ENCODE results near the gene SLC48A1. TPM values are rescaled to one million over a fixed set of nuclear protein-coding genes. Genes with fewer than 3 reads are reported as not detected.

Gene SLC48A1
- total RNA-seq, 2 donors from 2014 or later: 18.1 to 18.9 TPM

GRCh38 chr12:47742253-47742825, 30.7 kb upstream of the SLC48A1 start:
- DNase-seq: peak in 1 of 2 donors; percentile 69
- peak; percentile 47 for ATAC-seq
- intact Hi-C loops (cut with DNase I, micrococcal nuclease): no loop called here

GRCh38 chr12:47743311-47743860, 29.7 kb upstream of the SLC48A1 start:
- no peak for ATAC-seq
- intact Hi-C loops (cut with DNase I, micrococcal nuclease): no loop called here
- no peak for DNase-seq

GRCh38 chr12:47744005-47744651, 28.9 kb upstream of the SLC48A1 start:
- ATAC-seq (peak; percentile 76), DNase-seq (peak; percentile 69 to 85)
- intact Hi-C loops (cut with DNase I, micrococcal nuclease): no loop called here

GRCh38 chr12:47744778-47745436, 28.1 kb upstream of the SLC48A1 start:
- ATAC-seq: no peak
- no peak for DNase-seq
- intact Hi-C loops (cut with DNase I, micrococcal nuclease): no loop called here

GRCh38 chr12:47745485-47746041, 27.5 kb upstream of the SLC48A1 start:
- ATAC-seq (no peak), DNase-seq (no peak)
- intact Hi-C loops (cut with DNase I, micrococcal nuclease): no loop called here

GRCh38 chr12:47746073-47746472, 27.0 kb upstream of the SLC48A1 start:
- intact Hi-C loops (cut with DNase I, micrococcal nuclease): no loop called here
- no peak for ATAC-seq
- DNase-seq: no peak

- no peak for ATAC-seq
- intact Hi-C loops (cut with DNase I, micrococcal nuclease): no loop called here
- no peak for DNase-seq
These were observed 26.5 kb upstream of the SLC48A1 start for GRCh38 chr12:47746523-47746922.

GRCh38 chr12:47747126-47747525, 25.9 kb upstream of the SLC48A1 start:
- DNase-seq (no peak), ATAC-seq (peak; percentile 24)
- intact Hi-C loops (cut with DNase I, micrococcal nuclease): no loop called here

GRCh38 chr12:47747596-47748506, 25.2 kb upstream of the SLC48A1 start:
- ATAC-seq (no peak), DNase-seq (no peak)
- intact Hi-C loops (cut with DNase I, micrococcal nuclease): no loop called here

- DNase-seq (no peak), ATAC-seq (no peak)
- intact Hi-C loops (cut with DNase I, micrococcal nuclease): no loop called here
These were observed 24.6 kb upstream of the SLC48A1 start for GRCh38 chr12:47748507-47748828.

- ATAC-seq (no peak), DNase-seq (no peak)
- intact Hi-C loops (cut with DNase I, micrococcal nuclease): no loop called here
These were observed 24.1 kb upstream of the SLC48A1 start for GRCh38 chr12:47748899-47749298.

GRCh38 chr12:47750229-47750798, 22.7 kb upstream of the SLC48A1 start:
- DNase-seq (no peak), ATAC-seq (no peak)
- intact Hi-C loops (cut with DNase I, micrococcal nuclease): no loop called here

- no peak for ATAC-seq
These were observed 22.0 kb upstream of the SLC48A1 start for GRCh38 chr12:47750916-47751470.

GRCh38 chr12:47751561-47751960, 21.5 kb upstream of the SLC48A1 start:
- DNase-seq (no peak), ATAC-seq (no peak)
- intact Hi-C loops (cut with DNase I, micrococcal nuclease): no loop called here

More at GRCh38 chr12:47750916-47751470, 22.0 kb upstream of the SLC48A1 start:
- intact Hi-C loops (cut with DNase I, micrococcal nuclease): no loop called here
- DNase-seq: no peak

GRCh38 chr12:47752121-47752520, 20.9 kb upstream of the SLC48A1 start:
- no peak for DNase-seq
- ATAC-seq: no peak
- intact Hi-C loops (cut with DNase I, micrococcal nuclease): no loop called here

- ATAC-seq (no peak), DNase-seq (no peak)
- intact Hi-C loops (cut with DNase I, micrococcal nuclease): no loop called here
These were observed 20.5 kb upstream of the SLC48A1 start for GRCh38 chr12:47752552-47752951.

- intact Hi-C loops (cut with DNase I, micrococcal nuclease): no loop called here
- DNase-seq (peak; percentile 71 to 87), ATAC-seq (peak; percentile 72)
These were observed 19.7 kb upstream of the SLC48A1 start for GRCh38 chr12:47753021-47754001.

Measured in left colon (tissue), 2 donors.